WTC11 (cell line): Measurements from ENCODE around the gene UMODL1. TPM values are rescaled to one million over a fixed set of nuclear protein-coding genes. Genes with fewer than 3 reads are reported as not detected.

ENCODE experiments used
- ATAC-seq: fragments of 200-7000 bp; cut with Tn5 transposase; 2 replicates; pipeline ENCODE4 v1.10.0; 2021; ENCODE audit warnings: mild to moderate bottlenecking, moderate library complexity
- CTCF ChIA-PET: fragments of 300-600 bp; sonication (Branson Sonifier 250); formaldehyde crosslinking; loops from one replicate; lab custom pipeline; 2021; ENCODE audit warnings: antibody characterized with exemption; lab: Charles Lee
- POLR2A ChIA-PET: fragments of 350-600 bp; sonication (Branson Sonifier 250); formaldehyde crosslinking; loops from one replicate; lab custom pipeline; 2021; ENCODE audit warnings: antibody characterized with exemption; lab: Charles Lee
- DNase-seq: peaks from one replicate; pipeline ENCODE4 v3.0.0; 2021; ENCODE audit warnings: low spot score
- H3K27ac Mint-ChIP-seq: 2 replicates; pipeline ENCODE4 v1.8.0; 2021; ENCODE audit warnings: mixed read lengths
- H3K27me3 Mint-ChIP-seq: 2 replicates; pipeline ENCODE4 v1.8.0; 2021; ENCODE audit warnings: low read depth, mild to moderate bottlenecking, moderate library complexity, mixed read lengths
- H3K36me3 Mint-ChIP-seq: 2 replicates; pipeline ENCODE4 v1.8.0; 2021; ENCODE audit warnings: mixed read lengths
- H3K4me1 Mint-ChIP-seq: 2 replicates; pipeline ENCODE4 v1.8.0; 2022; ENCODE audit warnings: mixed read lengths
- H3K4me3 Mint-ChIP-seq: 2 replicates; pipeline ENCODE4 v1.8.0; 2021; ENCODE audit warnings: mild to moderate bottlenecking, moderate library complexity, mixed read lengths
- H3K9me3 Mint-ChIP-seq: 2 replicates; pipeline ENCODE4 v1.8.0; 2021; ENCODE audit warnings: mixed read lengths
- AFF4 ChIP-seq: sonication (generic); formaldehyde crosslinking; IDR thresholded peaks from 2 replicates; pipeline ENCODE4 v1.8.1; 2023; ENCODE audit warnings: mild to moderate bottlenecking, missing genetic modification reagents, borderline replicate concordance
- ESRRA ChIP-seq: sonication (generic); formaldehyde crosslinking; IDR thresholded peaks from 2 replicates; pipeline ENCODE4 v1.8.1; 2022; ENCODE audit warnings: mild to moderate bottlenecking, missing genetic modification reagents, borderline replicate concordance
- FOXK1 ChIP-seq: sonication (generic); formaldehyde crosslinking; IDR thresholded peaks from 2 replicates; pipeline ENCODE4 v1.8.0; 2022; ENCODE audit warnings: mild to moderate bottlenecking, moderate library complexity, missing genetic modification reagents
- GABPB1 ChIP-seq: sonication (generic); formaldehyde crosslinking; IDR thresholded peaks from 2 replicates; pipeline ENCODE4 v1.8.1; 2023; ENCODE audit warnings: mild to moderate bottlenecking, missing genetic modification reagents
- JUN ChIP-seq: sonication (generic); formaldehyde crosslinking; IDR thresholded peaks from 2 replicates; pipeline ENCODE4 v1.8.0; 2023; ENCODE audit warnings: mild to moderate bottlenecking, missing genetic modification reagents
- MLX ChIP-seq: sonication (generic); formaldehyde crosslinking; IDR thresholded peaks from 2 replicates; pipeline ENCODE4 v1.8.1; 2023; ENCODE audit warnings: mild to moderate bottlenecking, missing genetic modification reagents, moderate library complexity
- MXD4 ChIP-seq: fragments of 250-450 bp; sonication (Bioruptor Pico); IDR thresholded peaks from 2 replicates; pipeline ENCODE4 v1.8.0; 2021; ENCODE audit warnings: mild to moderate bottlenecking, moderate library complexity, borderline replicate concordance
- NFYB ChIP-seq: sonication (generic); formaldehyde crosslinking; conservative IDR thresholded peaks from 2 replicates; pipeline ENCODE4 v1.8.0; 2022; ENCODE audit warnings: low read depth, missing genetic modification reagents
- NR1H2 ChIP-seq: sonication (generic); formaldehyde crosslinking; IDR thresholded peaks from 2 replicates; pipeline ENCODE4 v1.9.0; 2021; ENCODE audit warnings: mild to moderate bottlenecking, moderate library complexity, missing genetic modification reagents
- OVOL2 ChIP-seq: fragments of 250-450 bp; sonication (Bioruptor Pico); IDR thresholded peaks from 2 replicates; pipeline ENCODE4 v1.9.0; 2021; ENCODE audit warnings: mild to moderate bottlenecking, borderline replicate concordance
- ZMAT4 ChIP-seq: fragments of 250-450 bp; sonication (Bioruptor Pico); IDR thresholded peaks from 2 replicates; pipeline ENCODE4 v1.9.0; 2021; ENCODE audit warnings: mild to moderate bottlenecking
- ZNF121 ChIP-seq: sonication (generic); formaldehyde crosslinking; IDR thresholded peaks from 2 replicates; pipeline ENCODE4 v1.8.0; 2023; ENCODE audit warnings: missing genetic modification reagents
- total RNA-seq: library from RNA; stranded (reverse); gene quantifications from 3 replicates; pipeline ENCODE4 v1.2.3, GENCODE V29; 2021
- TF ChIP-seq, protein P1 (sequence below): sonication (generic); formaldehyde crosslinking; IDR thresholded peaks from 2 replicates; pipeline ENCODE4 v1.8.1; 2022; ENCODE audit warnings: low read depth, missing genetic modification reagents, borderline replicate concordance
- TF ChIP-seq, protein P2 (sequence below): sonication (generic); formaldehyde crosslinking; IDR thresholded peaks from 2 replicates; pipeline ENCODE4 v1.8.1; 2022; ENCODE audit warnings: low read depth, mild to moderate bottlenecking, moderate library complexity, missing genetic modification reagents, borderline replicate concordance
- TF ChIP-seq, protein P3 (sequence below): sonication (generic); formaldehyde crosslinking; IDR thresholded peaks from 2 replicates; pipeline ENCODE4 v1.8.0; 2023; ENCODE audit warnings: mild to moderate bottlenecking, missing genetic modification reagents

Gene UMODL1
- total RNA-seq, 1 experiment from 2014 or later, result not detected

DNA sequence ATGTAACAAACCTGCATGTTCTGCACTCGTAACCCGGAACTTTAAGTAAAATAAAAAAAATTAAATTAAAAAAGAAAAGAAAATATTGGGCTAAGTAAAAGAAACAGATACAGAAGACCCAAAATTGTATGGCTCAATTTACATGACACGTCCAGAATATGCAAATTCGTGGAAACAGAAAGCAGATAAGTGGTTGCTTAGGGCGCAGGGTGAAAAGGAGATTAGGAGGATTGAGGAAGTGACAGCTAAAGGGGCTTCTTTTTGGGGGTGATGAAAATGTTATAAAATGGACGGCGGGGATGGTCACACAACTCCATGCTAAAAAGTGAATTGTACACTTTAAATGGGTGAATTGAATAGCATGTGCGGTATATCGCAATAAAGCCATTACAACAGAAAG lies 33.6 kb upstream of the UMODL1 start:
- no peak for TF ChIP-seq MXD4 (CRISPR knock-in tag)
- TF ChIP-seq MLX (CRISPR knock-in tag), result no peak
- Mint-ChIP-seq H3K9me3 (peaks cover 20% of the 10 kb centered on the region), H3K36me3 (no peaks in the 10 kb centered on the region), H3K4me3 (no peak overlapping the region), H3K27me3 (no peaks in the 10 kb centered on the region; the same call in 1 of the 2 replicates), H3K27ac (no peak overlapping the region), H3K4me1 (0 out of 2 replicates have a peak, but pooled peaks cover 6% of the 10 kb centered on the region)
- no peak for ATAC-seq
- ChIA-PET POLR2A (no interaction called here), CTCF (interaction anchor here (1.5 kb wide), 1 partner anchor 80 kb away, joined by 6 read pairs; no protein-coding TSS in a partner anchor)
- no peak for DNase-seq

- no peak overlapping the region for H3K4me3 Mint-ChIP-seq
- no peaks in the 10 kb centered on the region; the same call in 1 of the 2 replicates for H3K27me3 Mint-ChIP-seq
- H3K9me3 Mint-ChIP-seq, result peaks cover 20% of the 10 kb centered on the region
- 0 out of 2 replicates have a peak, but pooled peaks cover 6% of the 10 kb centered on the region for H3K4me1 Mint-ChIP-seq
- POLR2A ChIA-PET, result no interaction called here
- no peak for DNase-seq
- no peaks in the 10 kb centered on the region for H3K36me3 Mint-ChIP-seq
- TF ChIP-seq GABPB1 (peak; percentile 33; the same call in 1 of the 2 replicates), NR1H2 (CRISPR knock-in tag) (no peak)
- TF ChIP-seq, all 79 proteins: peak for 1
- CTCF ChIA-PET, result interaction anchor here (1.5 kb wide), 1 partner anchor 80 kb away, joined by 6 read pairs; no protein-coding TSS in a partner anchor
- no peak overlapping the region for H3K27ac Mint-ChIP-seq
- no peak for ATAC-seq
These were observed 33.2 kb upstream of the UMODL1 start for GRCh38 chr21:42037943-42038342.

GRCh38 chr21:42038393-42038792 lies 32.7 kb upstream of the UMODL1 start:
- no peak overlapping the region for H3K27ac Mint-ChIP-seq
- ChIA-PET CTCF (interaction anchor here (1.5 kb wide), 1 partner anchor 79 kb away, joined by 6 read pairs; no protein-coding TSS in a partner anchor), POLR2A (no interaction called here)
- peaks cover 20% of the 10 kb centered on the region for H3K9me3 Mint-ChIP-seq
- ATAC-seq (no peak), DNase-seq (no peak)
- 0 out of 2 replicates have a peak, but pooled peaks cover 6% of the 10 kb centered on the region for H3K4me1 Mint-ChIP-seq
- H3K4me3 Mint-ChIP-seq, result no peak overlapping the region
- H3K36me3 Mint-ChIP-seq, result no peaks in the 10 kb centered on the region
- no peaks in the 10 kb centered on the region; the same call in 1 of the 2 replicates for H3K27me3 Mint-ChIP-seq
- no peak for TF ChIP-seq NFYB
- TF ChIP-seq JUN (CRISPR knock-in tag), result no peak
- no peak for TF ChIP-seq ZMAT4
- TF ChIP-seq AFF4 (CRISPR knock-in tag), result no peak
- TF ChIP-seq FOXK1 (CRISPR knock-in tag), result no peak
- TF ChIP-seq, protein P1, sequence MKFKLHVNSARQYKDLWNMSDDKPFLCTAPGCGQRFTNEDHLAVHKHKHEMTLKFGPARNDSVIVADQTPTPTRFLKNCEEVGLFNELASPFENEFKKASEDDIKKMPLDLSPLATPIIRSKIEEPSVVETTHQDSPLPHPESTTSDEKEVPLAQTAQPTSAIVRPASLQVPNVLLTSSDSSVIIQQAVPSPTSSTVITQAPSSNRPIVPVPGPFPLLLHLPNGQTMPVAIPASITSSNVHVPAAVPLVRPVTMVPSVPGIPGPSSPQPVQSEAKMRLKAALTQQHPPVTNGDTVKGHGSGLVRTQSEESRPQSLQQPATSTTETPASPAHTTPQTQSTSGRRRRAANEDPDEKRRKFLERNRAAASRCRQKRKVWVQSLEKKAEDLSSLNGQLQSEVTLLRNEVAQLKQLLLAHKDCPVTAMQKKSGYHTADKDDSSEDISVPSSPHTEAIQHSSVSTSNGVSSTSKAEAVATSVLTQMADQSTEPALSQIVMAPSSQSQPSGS (CRISPR knock-in tag), result no peak
- no peak for TF ChIP-seq ZNF121 (CRISPR knock-in tag)
- TF ChIP-seq OVOL2 (CRISPR knock-in tag), result no peak
- TF ChIP-seq ESRRA (CRISPR knock-in tag), result no peak
- TF ChIP-seq, protein P2, sequence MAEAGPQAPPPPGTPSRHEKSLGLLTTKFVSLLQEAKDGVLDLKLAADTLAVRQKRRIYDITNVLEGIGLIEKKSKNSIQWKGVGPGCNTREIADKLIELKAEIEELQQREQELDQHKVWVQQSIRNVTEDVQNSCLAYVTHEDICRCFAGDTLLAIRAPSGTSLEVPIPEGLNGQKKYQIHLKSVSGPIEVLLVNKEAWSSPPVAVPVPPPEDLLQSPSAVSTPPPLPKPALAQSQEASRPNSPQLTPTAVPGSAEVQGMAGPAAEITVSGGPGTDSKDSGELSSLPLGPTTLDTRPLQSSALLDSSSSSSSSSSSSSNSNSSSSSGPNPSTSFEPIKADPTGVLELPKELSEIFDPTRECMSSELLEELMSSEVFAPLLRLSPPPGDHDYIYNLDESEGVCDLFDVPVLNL, result no peak
- TF ChIP-seq, protein P3, sequence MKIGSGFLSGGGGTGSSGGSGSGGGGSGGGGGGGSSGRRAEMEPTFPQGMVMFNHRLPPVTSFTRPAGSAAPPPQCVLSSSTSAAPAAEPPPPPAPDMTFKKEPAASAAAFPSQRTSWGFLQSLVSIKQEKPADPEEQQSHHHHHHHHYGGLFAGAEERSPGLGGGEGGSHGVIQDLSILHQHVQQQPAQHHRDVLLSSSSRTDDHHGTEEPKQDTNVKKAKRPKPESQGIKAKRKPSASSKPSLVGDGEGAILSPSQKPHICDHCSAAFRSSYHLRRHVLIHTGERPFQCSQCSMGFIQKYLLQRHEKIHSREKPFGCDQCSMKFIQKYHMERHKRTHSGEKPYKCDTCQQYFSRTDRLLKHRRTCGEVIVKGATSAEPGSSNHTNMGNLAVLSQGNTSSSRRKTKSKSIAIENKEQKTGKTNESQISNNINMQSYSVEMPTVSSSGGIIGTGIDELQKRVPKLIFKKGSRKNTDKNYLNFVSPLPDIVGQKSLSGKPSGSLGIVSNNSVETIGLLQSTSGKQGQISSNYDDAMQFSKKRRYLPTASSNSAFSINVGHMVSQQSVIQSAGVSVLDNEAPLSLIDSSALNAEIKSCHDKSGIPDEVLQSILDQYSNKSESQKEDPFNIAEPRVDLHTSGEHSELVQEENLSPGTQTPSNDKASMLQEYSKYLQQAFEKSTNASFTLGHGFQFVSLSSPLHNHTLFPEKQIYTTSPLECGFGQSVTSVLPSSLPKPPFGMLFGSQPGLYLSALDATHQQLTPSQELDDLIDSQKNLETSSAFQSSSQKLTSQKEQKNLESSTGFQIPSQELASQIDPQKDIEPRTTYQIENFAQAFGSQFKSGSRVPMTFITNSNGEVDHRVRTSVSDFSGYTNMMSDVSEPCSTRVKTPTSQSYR (CRISPR knock-in tag), result no peak
